GM21576 (cell line): ENCODE data around the gene HECW1.
A peak's percentile ranks its signal among the peaks of the same experiment; 100 is the strongest.
"Not testable (repeated sequence)": the region's sequence is repeated elsewhere in the genome, so short reads cannot be mapped to it uniquely, and the experiment has no call there.

ENCODE experiments used
- ATAC-seq: cut with Tn5 transposase; IDR thresholded peaks from one replicate; pipeline ENCODE4 v1.9.1; 2021; ENCODE audit warnings: mild to moderate bottlenecking, moderate library complexity; ENCODE audit not compliant: unreplicated experiment

HECW1 gene

DNA sequence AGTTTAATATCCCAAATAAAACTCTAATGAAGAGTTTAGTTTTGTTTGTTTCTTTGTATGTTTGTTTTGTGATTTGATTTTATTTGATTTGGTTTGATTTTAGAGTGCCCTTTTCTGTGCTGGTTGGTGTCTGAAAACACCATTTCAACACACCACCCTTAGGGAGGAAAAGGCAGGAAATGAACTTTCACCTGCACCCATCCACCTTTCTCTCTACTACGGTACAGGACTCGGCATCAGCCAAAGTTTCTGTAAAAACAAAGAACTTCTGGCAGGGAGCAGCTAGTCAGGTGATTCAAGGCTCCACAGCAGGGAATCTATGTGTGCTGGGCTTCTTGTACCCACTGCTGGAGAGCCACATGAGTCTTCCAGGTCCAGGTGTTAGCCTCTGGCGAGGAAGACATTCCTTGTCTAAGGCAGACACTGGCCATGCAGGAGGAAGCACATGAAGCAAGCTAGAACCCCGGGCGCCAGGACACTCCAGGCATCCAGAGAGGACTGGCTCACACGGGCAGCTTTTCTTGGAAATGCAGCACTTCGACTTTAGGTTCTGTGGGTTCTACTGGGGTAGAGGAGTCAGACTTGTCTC lies 448.4 kb downstream of the HECW1 start:
- no peak for ATAC-seq

DNA sequence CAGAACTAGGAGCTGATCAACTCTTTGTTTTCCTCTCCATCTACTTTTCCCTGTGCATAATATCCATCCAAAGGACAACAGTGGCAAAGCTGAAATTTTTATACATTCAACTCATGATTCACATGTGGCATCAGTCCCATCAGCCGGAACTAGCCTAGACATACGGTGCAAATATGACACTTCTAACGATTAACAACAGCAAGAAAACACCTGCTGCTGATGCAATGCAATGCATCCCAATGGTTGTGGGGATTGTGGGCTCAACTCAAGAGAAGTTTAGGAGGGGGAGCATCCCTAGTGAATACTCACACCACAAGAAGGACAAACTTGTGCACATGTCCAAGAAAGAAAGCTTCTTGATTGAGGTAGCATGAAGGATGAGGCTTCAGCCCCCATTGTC lies 449.9 kb downstream of the HECW1 start:
- no peak for ATAC-seq

DNA sequence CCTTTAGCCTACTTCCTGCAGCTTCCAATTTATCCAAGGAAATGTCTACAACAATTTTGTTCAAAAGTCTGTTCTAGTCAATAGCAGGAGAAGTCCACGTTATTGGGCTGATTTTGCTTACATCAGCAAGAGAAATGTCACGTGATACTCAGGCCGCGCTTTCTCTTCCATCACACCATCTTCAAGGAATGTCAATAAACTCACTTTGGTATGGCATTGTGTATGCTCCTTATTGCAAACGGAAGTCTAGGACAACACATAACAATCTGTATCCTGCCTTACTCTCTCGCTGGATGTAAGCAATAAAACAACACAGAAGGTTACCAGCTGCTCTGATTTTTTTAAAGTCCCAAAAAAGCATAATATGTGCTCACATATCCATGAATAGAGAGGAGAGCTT lies 453.3 kb downstream of the HECW1 start:
- no peak for ATAC-seq

DNA sequence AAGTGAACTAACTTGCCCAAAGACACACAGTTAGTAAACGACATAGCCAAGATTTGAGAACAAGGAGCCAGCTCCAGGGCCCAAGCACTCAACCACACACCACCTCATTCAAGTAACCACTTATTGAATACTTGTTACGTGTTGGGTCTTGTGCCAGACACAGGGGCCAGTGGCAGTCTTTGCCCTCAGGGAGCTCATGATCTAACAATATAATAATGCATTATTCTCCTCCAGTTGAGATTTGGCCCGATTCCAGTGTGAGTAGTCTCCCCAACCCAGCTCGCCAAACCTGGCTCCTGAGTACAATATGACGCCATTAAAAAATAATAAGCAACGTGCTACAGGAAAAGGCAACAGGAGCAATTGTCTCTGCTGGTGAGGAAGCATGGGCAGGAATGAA lies 456.1 kb downstream of the HECW1 start:
- no peak for ATAC-seq

DNA sequence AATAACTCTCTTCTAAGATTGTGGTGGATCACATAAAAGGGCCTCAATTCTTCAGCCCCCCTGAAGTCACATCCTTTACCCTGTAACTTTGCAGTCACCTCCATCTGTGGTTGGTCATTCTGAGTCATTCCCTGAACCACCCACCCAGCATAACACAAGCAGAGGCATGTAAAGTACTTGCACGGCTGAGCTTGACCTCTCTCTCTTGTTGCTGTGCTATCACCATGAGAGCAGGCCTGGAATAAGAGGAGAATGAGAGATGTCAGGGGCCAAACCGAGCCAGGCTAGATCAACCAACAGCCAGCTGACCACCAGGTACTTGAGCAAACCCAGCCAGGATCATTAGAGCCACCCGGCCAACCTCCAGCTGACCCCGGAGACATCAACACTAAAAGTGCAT lies 457.0 kb downstream of the HECW1 start:
- ATAC-seq = no peak

DNA sequence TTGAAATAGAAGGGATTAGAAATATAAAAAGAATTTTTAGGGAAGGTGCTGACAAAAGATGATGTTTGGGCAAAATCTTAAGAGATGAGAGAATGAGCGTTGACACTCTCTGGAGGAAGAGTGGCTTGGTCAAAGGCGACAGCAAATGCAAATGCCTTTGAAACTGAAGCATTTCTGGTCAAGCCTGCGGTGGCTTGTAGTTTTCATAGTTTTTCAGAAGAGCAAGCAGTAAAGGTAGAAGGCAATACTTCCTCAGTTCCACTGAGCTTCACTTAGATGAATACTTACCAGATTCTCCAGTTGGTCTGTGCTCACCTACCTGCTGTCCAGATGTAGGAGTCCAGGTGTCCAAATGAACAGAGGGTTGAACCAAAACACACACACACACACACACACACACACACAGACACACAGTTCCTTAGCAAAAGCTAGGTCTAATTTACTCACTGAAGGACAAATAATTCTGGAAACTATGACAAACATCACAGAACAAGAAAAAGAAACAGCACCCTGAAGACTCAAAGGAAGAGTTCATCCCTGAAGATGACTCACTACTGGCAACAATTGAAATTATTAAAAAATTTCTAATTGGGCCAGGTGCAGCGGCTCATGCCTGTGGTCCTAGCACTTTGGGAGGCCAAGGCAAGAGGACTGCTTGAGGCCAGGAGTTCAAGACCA lies 458.4 kb downstream of the HECW1 start:
- ATAC-seq = peak; percentile 73

DNA sequence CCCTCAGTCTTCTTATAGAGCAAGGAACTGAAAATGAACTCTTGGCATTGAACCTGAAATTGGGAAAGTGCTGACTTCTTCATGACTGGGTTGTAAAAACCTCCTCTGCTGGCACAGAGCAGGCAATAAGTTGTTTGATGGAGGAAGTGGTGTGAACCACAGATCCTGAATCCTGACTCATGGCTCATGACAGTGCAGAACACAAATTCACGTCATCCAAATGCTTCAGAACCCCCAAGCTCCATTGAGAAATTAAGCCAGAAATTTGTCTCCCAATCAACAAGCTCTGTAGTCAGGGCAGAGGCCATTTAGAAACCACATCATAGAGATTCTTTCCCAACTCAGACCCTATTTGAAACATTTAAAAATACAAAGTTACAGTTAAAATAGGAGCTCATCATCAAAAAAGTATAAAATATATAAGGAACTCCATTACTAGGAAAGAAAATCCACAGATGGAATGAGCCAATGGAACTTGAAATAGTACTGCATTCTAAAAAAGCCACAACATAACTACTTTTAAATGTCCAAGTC lies 460.1 kb downstream of the HECW1 start:
- ATAC-seq = peak; percentile 33

DNA sequence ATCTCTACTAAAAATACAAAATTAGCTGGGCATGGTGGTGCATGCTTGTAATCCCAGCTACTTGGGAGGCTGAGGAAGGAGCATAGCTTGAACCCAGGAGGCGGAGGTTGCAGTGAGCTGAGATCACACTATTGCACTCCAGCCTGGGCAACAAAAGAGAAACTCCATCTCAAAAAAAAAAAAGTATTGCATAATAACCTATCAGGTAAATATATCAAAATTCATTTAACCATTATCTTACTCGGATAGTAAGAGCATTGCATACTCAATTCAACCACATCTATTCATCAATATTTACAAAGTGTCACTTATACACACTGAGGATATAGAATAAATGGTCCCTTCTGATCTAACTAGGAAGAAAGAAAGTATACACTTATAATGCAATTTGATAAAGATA lies 461.4 kb downstream of the HECW1 start:
- not testable (repeated sequence) for ATAC-seq

DNA sequence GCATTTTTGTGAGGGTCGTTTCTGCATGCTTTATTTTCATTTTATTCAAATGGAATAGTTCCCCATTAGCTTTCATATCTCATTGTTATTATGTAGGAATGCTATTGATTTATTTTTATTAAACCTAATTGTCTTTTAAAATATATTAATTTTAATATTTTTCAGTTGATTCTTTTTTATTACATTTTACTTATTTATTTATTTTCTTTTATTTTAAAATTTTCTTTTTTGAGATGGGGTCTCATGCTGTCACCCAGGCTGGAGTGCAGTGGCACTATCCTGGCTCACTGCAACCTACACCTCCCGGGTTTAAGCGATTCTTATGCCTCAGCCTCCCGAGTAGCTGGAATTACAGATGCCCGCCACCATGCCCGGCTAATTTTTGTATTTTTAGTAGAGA lies 463.1 kb downstream of the HECW1 start:
- ATAC-seq = no peak

DNA sequence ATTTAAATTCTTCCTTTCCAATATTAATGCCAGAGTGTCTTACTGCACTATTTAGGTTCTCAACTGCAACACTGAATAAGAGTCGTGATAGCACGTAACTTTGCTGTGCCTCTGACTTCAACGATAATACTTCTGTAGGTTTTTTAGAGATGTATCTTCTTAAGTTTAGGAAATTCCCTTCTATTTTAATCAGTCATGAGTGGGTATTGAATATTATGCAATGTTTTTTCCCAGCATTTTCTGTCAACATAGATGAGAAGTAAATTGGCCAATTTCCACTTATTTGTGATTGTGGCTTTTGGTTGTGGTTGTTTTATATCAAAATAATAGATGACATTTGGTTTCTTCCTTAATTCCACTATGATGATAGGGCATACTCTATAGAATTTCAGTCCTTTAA lies 463.8 kb downstream of the HECW1 start:
- ATAC-seq = no peak

DNA sequence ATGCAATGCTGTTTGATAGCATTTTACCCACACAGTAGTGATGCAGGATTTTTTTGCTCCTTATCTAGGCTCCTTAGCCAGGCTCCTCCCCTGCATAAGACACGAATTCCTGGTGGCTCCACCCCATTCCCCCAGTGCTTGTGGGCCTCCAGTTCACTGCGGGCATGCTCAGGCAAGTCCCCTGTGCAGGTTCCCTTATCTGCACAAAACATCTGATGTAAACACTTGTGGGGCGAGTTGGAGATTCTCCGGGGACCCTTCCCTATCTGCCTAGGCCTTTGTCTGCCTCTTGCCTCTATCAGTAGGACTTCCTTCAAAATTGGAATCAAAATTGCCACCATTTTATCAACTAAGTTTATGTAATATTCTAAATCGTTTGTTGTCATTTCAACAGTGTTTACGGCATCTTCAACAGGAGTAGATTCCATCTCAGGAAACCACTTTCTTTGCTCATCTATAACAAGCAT lies 465.1 kb downstream of the HECW1 start:
- no peak for ATAC-seq

DNA sequence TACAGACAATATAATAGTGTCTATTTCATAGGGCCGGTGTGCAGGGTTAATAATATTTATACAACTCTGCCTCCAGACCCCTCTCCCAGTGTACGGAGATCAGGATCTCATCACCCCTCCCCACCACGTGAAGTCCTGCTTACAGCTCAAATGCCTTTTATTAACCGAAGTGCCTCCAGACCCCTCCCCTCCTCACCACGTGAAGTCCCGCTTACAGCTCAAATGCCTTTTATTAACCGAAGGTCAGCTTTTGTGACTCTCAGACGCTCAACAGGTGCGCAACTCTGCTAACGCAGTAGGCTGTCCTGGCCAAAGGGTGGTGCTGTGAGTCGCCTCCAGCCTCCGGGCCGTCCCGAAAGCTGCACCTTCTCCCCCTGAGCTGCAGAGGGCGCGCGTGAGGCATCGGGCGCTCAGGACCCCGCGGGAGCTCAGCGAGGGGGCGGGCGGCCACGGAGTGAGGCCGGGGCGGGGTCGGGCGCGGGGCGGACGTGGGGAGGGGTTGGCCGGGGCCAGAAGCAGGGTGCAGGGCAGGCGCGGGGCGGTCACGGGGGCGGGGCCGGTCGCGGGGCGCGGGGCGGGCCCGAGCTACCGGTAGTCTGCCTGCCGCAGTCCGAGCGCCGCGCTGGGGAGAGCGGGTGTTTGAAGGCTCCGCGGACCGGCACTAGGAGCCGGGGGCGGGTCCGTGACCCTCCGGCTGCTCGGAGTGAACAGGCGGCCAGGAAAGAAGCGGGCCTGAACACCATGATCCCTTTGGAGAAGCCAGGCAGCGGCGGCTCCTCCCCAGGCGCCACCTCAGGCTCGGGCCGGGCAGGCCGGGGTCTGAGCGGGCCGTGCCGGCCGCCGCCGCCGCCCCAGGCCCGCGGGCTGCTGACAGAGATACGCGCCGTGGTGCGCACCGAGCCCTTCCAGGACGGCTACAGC lies 470.3 kb downstream of the HECW1 start, which contains the start of gene STK17A:
Gene STK17A, plus strand, starts transcription at position 606 of the 921 bp plus-strand sequence. Its CDS starts 136 bp downstream, at position 742.
- peak; percentile 59 for ATAC-seq

DNA sequence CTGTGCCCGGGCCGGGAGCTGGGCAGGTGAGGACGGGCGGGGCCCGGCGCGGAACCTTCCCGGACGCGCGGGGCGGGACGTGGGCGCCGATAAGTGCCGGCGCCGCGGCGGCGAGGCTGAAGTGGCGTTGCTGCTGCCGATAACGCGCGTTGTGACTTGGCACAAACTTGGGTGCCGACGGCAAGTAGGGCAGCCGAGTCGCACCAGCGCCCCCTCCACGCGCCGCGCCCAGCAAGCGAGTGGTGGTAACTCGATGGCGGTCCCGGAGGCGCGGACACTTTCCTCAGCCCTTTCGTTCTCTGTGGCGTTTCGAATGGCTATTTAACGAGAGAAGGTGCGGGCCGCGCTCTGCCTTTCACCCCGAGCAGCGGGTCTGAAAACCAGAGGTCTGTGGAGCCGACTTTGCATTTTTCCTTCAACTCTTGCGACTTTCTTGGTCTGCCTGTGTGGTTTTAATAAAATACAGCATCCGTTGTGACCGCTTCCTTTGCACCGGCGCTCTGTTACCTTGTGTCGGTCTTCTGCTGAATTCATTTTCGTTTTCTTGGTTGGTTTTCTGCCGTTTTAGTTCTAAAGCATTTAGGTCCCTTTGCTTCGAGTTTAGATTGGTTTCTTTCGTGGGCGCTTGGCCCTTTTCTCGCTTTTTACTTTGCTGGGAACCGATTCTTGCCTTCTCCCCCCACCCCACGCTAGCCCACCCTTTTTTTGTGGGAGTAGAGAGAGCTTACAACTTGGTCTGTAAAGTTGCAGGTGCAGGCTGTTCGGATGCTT lies 471.2 kb downstream of the HECW1 start:
- ATAC-seq = peak; percentile 20

DNA sequence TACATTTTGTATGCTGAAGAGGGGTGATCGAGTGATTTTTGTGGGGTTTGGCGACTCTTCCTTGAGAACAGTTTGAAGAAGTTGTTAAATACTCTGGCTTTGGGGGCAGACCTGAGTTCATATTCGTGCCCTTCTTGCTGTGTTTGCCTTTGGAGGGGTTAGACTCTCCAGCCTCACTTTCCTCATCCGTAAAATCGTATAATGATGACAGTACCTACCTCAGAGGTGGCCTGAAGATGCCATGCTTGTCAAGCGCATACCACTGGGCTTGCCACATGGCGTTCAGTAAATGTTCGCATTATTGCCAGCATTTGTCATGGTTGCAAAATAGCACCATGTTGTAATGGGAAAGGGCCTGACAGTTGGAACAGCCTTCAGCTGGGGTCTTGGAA lies 471.7 kb downstream of the HECW1 start:
- no peak for ATAC-seq

DNA sequence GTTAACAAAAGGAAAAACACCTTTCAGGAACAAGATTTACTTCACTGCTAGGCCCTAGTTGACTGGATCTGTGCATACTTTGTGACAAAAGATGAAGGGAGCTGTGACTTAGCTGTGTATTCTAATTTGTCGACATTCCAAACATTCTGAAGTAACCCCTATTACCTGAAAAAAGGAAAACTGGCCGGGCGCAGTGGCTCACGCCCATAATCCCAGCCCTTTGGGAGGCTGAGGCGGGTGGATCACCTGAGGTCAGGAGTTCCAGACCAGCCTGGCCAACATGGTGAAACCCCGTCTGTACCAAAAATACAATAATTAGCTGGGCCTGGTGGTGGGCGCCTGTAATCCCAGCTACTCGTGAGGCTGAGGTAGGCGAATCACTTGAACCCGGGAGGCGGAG lies 472.3 kb downstream of the HECW1 start:
- not testable (repeated sequence) for ATAC-seq

DNA sequence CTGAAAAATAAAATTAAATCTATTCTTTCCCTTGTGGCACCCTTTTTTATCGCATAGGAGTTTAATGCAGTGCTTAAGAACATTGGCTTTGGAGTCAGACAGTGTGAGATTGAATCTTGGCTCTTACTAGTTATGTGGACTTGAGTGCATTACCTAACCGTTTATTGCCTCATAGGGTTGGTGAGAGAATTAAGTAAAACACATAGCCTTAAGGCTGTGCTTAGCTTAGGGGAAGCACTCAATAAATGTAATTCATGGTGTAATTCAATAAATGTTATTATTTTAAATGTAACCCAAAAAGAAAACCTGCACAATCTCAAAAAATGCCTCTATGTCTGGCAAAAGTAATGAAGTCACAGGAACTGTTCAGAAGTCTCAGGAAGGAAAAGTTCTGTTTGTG lies 473.1 kb downstream of the HECW1 start:
- no peak for ATAC-seq

DNA sequence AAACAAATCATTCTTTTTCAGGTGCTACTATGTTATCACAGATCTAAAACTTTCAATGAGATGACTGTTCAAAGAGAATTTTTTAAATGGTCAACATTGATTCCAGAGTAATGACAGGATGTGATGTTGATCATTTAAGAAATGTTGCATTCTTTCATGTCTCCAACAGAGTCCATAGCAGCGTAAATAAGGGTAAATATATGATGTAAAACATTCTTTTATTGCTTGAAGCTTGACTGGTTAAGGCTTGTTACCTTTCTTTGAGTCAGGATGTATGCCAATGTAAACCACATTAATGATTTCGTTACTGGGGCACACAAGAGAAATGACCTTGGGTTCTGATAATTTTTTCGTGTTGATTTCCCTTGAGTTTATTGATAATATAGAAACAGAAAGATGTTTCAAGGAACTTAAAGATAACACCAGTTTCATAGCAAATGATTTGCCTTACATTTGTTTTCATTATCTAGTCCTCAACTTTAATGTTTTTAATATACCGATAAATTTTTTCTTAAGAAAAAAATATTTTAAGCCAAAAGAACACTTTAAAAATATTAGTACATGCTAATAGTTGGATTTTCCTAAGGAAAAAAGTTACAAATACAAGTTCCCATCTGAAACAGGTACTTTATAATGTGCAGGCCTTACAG lies 473.9 kb downstream of the HECW1 start:
- ATAC-seq = no peak

DNA sequence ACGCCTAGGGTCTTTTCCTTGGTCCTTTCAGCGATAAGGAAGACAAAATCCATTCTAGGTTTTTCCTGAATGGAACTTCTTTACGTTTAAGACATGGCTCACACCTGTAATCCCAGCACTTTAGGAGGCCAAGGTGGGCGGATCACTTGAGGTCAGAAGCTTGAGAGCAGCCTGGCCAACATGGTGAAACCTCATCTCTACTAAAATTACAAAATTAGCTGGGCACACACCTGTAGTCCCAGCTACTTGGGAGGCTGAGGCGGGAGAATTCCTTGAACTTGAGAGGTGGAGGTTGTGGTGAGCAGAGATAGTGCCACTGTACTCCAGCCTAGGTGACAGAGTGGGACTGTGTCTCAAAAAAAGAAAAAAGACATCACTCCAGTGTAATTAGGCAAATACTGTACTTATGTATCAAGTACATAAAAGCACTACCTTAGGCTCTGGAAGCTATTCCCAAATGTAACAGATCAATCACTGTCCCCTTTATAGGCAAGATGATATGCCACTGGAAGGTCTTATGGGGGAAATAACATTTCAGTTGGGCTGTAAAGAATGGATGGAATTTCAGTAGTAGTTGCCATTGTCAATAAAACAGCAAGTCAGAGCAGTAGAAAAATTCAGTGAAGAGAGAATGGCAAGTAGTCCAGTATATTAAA lies 476.2 kb downstream of the HECW1 start:
- ATAC-seq = no peak

DNA sequence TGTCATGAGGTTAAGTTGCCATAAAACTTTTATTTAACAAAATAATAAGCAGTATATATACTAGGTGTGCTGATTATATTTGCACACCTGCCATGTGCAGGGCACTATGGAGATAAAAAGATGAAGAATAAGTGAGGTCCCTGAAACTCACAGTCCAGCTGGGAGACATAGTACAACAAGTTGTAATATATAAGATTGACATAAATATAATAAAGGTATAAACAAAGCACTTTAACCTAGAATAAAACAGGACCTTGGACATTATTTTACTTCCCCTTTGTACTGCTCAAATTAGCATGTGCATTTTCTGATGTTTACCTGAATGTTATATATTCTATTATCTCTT lies 476.7 kb downstream of the HECW1 start:
- no peak for ATAC-seq

DNA sequence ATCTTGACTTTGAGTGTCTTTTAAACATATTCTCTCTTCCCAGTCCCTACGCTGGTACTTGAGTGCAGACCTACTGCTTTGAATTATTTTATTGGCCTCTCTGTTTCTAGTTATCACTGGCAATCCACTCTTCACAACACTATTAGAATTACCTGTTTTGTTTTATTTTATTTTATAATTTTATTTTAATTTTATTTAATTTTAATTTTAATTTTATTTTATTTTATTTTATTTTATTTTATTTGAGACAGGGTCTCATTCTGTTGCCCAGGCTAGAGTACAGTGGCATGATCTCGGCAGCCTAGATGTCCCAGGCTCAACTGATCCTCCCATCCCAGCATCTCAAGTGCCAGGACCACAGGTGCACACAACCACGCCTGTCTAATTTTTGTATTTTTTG lies 477.3 kb downstream of the HECW1 start:
- no peak for ATAC-seq
